Fibroblast of pulmonary artery (primary cell): ENCODE data around the gene RSRC2.
A peak's percentile ranks its signal among the peaks of the same experiment; 100 is the strongest.
"Not testable (repeated sequence)": the region's sequence is repeated elsewhere in the genome, so short reads cannot be mapped to it uniquely, and the experiment has no call there.

Source experiments
- DNase-seq: peaks from one replicate; pipeline ENCODE4 v3.0.0-alpha.2; 2010; ENCODE audit warnings: low read depth
- H3K4me3 ChIP-seq: replicated peaks from 2 replicates; pipeline ENCODE4 v1.5.1; 2011; ENCODE audit warnings: low read depth, mild to moderate bottlenecking, control low read depth, low read length, moderate library complexity
- CTCF ChIP-seq: IDR thresholded peaks from 2 replicates; pipeline ENCODE4 v1.5.1; 2011; ENCODE audit warnings: mild to moderate bottlenecking, control low read depth, low read length, inconsistent platforms; ENCODE audit errors: missing control alignments

RSRC2 gene

GRCh38 chr12:122520676-122521075 lies 6.1 kb downstream of the RSRC2 start:
- no peak for TF ChIP-seq CTCF
- DNase-seq = no peak
- H3K4me3 ChIP-seq = no peak overlapping the region

GRCh38 chr12:122519418-122519817 lies 7.3 kb downstream of the RSRC2 start:
- no peak overlapping the region for H3K4me3 ChIP-seq
- no peak for DNase-seq
- no peak for TF ChIP-seq CTCF

GRCh38 chr12:122518908-122519307 lies 7.8 kb downstream of the RSRC2 start:
- TF ChIP-seq CTCF = no peak
- DNase-seq = no peak
- H3K4me3 ChIP-seq = no peak overlapping the region

GRCh38 chr12:122517877-122518276 lies 8.9 kb downstream of the RSRC2 start:
- DNase-seq = peak; percentile 95
- no peak for TF ChIP-seq CTCF

DNA sequence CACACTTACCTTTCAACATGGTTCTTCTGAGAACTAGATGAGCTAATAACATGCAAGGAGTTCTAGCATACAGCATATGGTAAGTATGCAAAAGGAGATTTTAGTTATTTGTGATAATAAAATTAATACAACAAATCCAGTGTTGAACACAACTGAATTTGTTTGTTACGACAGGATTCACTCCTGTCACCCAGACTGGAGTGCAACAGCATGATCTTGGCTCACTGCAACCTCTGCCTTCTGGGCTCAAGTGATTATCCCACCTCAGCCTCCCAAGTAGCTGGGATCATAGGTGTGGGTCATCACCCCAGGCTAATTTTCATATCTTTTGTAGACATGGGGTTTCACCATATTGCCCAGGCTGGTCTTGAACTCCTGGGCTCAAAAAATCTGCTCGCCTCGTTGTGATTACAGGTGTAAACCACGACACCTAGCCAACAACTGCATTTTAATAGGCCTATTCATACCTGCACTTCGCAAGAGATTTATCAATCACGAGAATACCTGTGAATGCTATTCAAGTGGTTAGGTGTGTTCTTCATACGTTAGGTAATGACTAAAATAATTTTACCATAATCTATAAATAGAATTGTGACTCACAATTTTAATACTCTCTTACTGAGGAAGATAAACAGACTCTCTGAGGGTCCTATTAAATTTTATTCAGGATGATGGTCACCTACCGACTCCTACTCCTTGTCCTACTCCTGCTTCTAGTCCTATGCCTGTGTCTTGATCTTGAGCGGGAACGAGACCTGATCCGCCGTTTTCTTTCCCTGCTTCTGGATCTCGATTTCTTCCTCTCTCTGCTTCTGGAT lies 10.0 kb downstream of the RSRC2 start:
- no peak for TF ChIP-seq CTCF
- no peak overlapping the region for H3K4me3 ChIP-seq
- no peak for DNase-seq

More at GRCh38 chr12:122517877-122518276, 8.9 kb downstream of the RSRC2 start:
- no peak overlapping the region for H3K4me3 ChIP-seq

DNA sequence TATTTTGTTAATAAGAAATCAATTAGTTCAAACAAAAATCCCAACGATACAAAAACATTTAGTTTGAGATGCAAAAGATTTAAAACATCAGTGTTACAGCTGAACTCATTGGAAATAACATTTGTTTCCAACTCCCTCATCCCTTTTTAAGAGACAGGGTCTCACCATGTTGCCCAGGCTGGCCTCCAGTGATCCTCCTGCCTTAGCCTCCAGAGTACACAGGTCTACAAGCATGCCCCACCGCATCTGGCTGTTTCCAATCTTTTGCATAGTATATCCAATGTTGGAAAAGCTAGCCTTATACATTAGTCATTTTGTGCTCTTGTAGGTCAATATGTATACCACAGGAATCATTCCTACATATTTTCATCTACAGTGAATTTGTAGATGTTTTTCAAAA lies 11.5 kb downstream of the RSRC2 start:
- no peak overlapping the region for H3K4me3 ChIP-seq
- no peak for TF ChIP-seq CTCF
- DNase-seq = no peak

- DNase-seq = no peak
- TF ChIP-seq CTCF = no peak
- H3K4me3 ChIP-seq = no peak overlapping the region
These were observed 13.1 kb downstream of the RSRC2 start for GRCh38 chr12:122513660-122514059.

DNA sequence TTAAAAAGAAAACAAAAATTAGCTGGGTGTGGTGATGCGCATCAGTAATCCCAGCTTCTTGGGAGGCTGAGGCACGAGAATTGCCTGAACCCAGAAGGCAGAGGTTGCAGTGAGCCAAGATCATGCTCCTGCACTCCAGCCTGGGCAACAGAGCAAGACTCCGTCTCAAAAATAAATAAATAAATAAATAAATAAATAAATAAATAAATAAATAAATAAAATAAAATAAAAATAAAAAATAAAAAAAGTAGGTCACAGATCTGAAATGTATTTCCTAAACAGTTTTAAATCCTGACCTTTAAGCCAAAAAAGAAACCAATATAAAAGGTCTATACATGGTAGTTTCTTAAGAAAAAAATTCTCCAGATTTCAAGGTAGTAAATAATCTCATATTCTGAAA lies 13.7 kb downstream of the RSRC2 start:
- not testable (repeated sequence) for H3K4me3 ChIP-seq

More for the DNA sequence above, 13.7 kb downstream of the RSRC2 start:
- DNase-seq = not testable (repeated sequence)
